GM19452 (cell line): ENCODE results near the gene PIGC.
A peak's percentile ranks its signal among the peaks of the same experiment; 100 is the strongest.
"Not testable (repeated sequence)": the region's sequence is repeated elsewhere in the genome, so short reads cannot be mapped to it uniquely, and the experiment has no call there.

Source experiments
- ATAC-seq: cut with Tn5 transposase; IDR thresholded peaks from one replicate; pipeline ENCODE4 v1.9.1; 2021; ENCODE audit not compliant: unreplicated experiment

The PIGC gene

DNA sequence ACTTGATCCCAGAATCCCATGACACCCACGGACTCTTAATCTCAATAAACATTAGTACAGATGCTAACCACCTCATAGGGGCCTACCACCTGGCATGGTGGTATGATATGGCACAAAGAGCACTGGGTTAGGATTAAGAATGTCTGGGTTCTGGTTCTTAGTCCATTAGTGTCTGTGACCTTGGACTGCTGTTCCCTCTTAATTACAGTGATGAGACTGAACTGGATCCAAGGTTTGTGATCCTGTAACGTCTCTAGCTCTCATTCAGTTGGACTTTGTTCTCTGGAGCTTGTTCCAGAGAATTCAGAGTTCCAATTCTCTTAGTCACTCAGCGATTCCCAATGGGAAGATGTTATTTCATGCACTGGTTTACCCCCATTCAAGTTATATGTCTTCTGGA lies 23.6 kb upstream of the PIGC start:
- no peak for ATAC-seq

DNA sequence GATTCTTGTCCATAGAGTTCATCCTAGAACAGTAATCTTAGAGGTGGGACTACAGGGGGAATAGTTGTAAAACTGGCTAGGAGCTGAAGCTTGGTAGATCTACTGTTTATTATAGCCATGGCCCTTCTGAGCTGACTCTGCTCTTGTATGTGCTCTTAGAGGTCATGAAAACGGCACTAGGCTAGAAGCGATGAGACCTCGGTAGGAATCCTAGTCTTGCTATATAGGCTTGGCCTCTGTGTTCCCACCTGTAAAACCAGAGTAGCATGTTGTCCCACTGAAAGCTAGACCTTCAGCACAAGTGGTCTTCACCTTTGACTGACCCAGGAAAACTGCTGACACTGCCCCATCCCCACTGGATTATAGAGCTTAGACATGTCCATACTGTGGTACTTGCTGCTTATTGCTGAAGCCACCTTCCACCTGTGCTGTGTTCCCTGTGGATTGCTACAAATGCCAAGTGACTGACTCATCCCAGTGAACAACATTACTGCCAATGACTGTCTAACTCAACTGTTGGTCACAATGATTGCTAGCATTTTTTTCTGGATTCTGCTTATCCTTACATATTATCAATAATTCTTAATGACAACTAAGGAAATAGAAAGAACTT lies 23.0 kb upstream of the PIGC start:
- ATAC-seq: no peak

DNA sequence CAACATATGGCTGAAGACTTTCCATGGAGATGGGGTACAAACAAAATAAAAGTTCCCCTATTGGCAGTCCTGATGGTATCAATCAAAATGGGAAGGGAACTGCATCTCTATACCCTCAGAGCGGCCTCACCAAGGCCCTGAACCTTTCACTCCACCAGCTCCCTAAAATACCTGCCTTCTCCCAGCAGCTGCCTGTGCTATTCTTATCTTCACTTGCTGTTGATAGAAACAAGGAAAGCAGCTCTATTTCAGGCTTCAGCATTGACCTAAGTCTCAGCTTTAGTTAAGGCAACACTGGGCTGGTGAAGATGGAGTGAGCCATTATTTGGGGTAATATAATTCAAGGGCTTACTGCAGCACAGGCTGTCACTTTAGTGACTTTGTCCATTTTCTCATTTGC lies 21.7 kb upstream of the PIGC start:
- ATAC-seq: no peak

DNA sequence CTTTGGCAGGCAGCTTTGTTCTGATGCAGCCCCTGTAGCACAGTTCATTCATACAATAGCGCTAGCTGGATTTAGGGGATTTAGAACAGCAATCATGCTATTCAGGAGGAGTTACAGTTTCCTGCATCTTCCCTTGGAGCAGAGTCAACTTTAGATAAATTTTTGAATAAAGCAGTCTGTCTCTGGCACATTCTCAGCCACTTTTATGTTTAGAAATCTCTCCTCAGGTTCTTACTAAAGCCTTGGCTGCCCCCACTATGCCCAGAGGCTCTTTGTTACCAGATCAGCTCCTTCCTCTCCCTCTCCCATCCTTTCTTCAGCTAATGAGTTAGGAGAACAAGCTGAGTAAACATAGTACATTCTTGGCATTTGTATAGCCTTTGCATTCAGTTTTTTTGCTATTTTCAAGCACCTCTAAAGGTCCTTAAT lies 17.0 kb upstream of the PIGC start:
- ATAC-seq: no peak

DNA sequence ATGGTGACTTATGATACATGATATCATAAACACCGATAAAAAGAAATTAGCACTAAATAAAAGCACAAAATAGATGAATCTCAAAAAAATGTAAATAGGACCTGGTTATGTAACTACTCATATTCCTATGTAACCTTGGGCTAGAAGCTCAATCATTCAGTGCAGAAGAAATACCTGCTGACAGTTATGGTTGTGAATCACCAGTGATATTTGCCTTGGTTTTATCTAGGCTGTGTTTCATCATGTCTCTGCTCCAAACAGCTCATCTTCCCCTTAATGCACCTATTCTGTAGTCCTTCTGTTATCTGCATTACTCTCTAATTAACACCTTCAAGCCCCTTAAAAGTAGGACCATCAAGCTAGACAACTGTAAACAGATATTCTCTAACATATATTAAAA lies 16.3 kb upstream of the PIGC start:
- no peak for ATAC-seq

DNA sequence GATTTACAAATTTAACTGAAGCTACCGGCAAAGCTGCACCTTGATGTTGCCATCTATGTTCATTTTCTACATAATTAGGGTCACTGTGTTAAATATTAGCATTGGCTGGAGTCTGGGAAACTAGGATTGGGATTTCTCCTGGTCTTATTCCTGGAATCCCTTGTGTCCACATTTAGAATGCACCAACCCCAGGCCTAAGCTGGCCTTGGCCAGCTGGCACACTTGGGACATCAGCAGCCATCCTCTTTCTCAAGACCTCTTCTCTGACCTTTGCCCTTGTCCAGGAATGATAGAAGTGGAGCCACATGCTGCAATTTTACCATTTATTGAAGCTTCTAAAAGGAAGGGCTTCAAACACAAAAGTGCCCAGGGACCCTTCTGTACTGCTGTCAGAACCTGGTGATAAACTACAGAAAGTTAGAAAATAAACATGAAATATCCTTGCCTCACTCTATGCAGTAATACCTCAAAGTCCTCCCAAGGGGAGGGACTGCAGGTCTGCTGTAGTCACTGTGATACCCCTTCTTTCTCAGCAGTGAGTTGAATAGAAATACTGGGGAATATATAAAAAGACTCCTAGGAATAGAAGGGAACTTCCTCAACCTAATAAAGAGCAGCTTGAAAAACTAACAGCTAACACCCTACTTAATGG lies 13.7 kb upstream of the PIGC start:
- ATAC-seq: no peak

DNA sequence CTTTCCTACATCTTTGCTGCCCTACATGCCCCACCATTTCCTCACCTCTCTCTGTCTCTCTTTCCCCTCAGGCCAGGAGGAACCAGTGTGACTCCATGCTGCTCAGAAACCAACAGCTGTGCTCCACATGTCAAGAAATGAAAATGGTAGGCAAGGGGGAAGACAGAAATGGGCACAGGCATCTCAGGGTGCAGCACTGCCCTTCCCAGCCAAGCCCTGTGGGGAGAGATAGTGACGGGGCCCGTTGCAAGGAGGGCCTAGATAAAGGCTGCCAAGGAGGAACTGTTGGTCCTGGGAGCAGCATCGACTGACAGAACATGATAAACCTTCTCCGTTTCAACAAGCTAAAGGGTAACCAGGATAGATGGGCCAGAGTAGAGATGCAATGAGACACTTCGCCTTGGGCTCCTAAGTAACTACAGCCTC lies 12.5 kb upstream of the PIGC start:
- no peak for ATAC-seq

DNA sequence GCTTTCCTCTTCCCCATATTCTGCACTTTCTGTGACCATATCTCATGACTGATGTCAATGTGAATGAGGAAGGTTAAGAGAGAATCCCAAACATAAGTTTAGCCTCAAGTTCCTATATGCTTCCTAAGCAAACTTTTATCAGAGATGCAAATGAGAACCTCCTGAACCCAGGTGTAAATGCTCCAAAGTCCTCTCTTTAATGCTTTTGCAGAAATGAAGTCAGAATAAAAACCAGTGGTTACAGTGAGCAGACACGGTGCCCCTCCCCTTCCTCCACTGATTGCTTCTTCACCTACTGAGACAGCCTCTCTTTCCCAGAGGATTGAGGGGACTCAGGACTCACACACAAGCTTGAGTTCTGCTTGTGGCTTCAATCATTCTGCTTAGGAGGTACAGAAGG lies 11.6 kb upstream of the PIGC start:
- no peak for ATAC-seq

DNA sequence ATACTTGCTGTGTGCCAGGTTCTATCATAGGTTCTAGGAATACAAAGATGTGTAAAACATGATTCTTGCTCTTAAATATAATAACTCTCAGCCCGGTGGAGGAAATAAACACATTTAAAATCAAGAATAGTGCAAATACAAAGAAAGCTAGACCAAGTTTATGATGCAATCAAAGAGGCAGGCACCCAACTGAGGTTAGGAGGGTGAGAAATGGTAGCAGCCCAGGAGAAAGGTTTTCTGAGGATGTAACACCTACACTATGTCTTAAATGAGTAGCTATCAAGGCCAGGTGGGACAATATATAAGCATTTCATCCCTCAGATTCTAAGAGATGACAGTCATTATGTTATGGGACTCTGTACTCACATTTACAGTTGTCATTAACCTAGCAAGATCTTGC lies 9.7 kb upstream of the PIGC start:
- no peak for ATAC-seq

DNA sequence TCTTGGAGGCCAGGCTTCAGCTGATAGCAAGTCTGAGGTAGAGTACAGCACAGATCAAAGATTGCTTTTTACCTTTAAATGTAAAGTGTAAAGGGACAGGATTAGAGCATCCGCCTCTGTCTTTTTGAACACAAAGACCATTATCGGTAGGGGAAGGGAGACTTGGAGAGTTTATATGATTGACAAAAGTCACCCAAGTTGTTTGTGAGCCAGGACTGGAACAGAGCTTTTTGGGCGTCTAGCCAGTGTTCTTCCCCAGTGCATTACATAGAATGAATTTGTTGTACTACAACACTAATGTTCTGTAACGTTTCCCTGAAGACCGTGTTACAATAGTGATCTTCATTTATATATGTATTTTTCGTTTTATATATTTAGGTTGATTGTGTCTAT lies 9.3 kb upstream of the PIGC start:
- no peak for ATAC-seq

DNA sequence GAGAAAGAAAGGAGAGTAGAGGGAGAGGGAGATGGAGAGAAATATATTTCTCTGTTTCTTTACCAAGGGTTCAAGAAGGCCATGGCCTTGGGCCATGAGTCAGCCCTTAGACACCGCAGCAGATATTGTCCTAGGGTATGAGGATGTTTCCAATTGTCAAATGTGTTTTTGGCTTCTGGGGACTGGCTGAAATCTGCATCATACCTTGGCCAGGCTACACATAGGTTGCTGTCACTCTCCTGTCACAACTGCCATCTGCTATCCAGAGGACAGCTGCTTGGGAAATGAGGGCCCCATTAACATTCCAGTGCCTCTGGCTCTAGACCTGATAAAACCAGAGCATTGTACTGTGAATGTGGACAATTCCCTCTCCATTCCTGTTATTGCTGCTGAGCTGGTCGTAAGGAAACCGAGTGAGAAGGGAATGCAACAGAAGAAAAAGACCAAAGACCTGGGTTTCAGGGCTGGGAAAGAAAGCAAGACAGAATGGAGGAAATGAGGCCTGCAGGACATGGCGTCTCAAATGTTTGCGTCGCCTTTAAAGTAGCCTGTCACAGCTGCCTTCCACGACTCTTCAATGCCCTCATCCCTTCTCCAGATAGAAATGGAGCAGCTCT lies 8.8 kb upstream of the PIGC start:
- no peak for ATAC-seq

DNA sequence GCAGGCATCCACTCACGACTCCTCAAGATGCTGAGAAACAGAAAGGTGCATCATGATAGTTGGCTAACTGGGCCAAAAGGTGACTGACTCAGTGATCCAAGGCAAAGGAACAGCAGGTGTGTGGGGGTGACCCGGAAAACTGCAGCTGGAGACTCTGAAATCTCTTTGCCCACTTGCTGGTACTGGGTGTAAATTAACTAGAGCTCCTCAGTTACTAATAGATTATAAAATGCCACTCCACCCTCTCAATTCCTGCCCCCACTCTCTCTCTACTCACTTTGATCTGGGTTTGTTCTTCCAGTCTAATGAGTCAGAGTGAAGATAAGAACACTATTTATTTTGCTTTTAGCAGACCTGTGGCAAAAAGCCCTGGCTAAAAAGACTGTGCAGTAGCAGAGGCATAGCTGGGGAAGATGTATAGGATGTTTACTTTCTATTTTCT lies 7.2 kb upstream of the PIGC start:
- no peak for ATAC-seq

DNA sequence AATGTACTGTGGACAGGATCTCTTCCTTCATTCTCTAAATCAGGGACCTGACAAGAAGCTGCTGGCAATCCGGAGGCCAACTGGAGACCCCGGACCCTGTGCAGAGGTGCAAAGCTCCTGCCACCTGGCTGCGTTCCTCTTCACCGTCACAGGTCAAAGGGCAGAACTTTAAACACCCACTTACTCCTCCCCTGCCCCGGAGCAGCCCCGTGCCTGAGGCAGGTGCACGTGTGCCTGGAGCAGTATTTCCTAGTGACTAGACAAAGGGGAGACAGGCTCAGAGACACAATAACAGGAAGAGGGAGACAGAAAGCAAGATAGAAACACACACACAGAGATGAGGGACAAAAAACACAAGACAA lies 6.6 kb upstream of the PIGC start:
- ATAC-seq: no peak

DNA sequence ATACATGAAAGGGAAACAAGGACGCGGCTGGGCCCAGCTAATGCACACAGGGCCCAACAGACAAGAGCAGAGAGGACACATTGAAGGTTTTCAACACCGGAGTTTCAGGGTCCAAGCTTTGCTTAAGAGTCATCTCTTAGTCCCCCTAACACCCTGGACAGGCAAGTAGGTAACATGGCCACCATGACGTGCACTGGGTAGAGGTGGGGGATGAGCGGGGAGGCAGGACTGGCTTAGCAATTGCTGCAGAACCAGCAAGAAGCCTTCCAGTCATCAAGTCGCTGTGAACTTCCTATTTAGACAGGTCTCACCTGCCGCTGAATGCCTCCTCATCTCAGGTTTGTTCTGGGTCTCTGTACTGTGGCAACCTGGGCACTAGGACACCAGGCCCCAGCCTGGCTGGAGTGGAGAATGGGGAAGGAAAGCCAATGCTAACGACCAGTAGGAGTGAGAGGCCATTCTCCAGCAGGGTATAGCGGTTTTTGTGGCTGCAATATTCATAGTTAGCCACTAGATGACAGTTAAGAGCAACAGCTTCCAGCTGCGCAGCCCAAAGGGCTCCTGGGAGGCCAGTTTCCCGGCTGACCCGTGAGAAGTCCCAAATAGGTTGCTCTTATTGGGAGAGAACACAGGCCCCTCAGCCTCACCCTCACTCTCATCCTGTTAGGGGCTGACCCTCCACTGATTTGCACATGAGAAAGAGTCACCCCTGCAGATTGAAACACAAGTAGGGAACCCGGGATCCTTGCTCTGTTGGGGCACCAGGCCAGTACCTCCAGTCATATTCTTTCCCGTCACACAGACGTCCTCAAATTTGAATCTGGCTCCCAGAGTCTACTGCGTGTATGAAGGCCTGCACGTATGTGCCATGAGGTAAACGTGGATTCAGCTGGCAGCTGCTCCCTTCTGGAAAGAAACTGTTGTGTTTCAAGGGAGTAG lies 6.0 kb upstream of the PIGC start:
- peak; percentile 95 for ATAC-seq

DNA sequence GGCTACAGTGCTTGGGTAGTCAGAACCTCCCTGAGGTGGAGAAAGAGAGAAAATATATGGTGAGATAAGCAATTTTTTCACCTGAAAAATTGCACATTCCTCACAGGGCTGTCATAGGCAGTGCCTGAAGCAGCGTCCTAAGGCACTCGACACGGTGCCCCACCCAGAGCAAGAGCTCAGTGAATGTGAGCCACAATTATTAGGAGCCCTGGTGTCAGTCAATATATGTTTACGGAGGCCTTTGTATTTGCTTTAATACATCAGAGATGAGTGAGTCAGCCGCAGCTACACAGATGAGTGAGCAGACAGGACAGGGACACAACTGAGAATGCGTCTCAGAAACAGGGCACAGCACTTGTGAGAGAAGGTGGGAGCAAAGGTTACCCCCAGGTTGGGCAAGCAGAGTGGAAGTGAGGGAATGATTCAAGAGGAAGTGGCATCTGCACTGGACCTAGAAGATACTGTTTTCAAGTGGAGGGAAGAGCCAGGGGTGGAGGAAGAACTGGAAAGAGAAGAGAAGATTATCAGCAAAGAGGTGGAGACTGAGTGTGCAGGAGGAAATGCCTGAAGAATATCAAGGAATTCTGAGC lies 5.2 kb upstream of the PIGC start:
- ATAC-seq: no peak

DNA sequence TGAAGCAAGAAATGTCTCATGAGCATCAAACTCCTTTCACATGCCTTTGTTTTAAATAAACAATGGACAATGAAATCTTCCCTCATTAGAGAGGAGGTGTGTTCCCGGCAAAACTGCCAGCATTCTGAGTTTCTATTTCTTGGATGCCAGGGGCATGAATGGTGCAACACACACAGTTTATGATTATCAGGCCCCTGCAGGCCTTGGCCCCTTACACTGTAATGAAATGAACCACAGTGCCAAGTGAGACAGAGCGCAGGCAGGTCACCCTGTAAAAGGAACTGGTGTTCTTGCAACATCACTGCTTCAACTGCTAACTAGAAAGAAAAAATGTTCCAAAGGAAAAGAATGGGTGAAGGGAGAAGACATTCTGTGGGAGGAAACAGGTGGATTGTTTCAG lies 3.8 kb upstream of the PIGC start:
- ATAC-seq: no peak

DNA sequence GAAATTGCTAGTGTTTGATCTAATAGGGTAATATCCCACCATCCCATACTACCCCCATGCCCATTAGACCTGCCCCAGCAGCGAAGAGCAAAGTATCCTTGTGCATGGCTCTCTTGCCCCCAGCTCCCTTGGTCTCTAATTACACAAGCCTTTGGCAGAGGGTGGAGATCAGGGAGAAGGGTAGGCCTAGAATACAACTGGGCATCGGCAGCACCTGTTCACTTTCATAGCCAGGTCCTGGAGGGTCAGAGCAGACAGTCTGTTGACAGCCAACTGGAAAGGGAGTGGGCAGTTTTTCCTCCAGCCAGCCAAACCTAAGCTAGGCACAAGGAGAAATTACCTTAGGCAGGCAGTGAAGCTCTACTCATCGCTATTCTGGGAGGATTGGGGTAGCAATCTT lies 2.7 kb upstream of the PIGC start:
- no peak for ATAC-seq

DNA sequence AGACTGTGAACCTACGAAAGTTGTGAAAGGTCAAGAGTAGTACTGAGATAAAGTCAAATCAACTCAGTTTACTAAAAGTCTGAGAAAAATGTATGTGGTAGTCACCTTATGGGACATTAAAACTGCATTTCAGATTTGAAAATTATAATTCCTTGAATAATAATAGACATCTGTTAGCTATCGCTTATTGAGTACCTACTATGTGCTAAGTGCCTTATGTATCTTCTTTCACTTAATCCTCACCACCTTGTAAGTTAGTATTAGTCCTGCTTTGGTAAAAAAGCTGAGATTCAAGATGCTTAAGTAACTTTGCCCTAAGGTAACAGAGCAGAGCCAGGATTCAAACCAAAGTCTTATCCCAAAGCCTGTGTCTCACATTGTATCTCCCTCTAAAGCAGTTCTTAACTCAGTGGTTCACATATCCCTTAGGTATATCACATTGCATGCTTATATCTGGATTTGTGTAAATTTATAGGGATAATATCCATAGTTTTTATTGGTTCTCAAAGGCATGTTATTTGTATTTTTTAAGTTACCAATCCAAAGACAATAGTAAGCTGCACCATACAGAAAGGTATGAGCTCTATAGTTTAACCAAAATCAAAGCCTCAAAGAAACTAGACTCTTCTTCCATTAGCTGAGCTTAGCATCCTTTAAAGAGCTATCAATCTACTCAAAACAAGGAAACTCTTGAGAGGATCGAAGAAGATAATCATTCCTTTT lies 865 bp downstream of the PIGC start:
- no peak for ATAC-seq

DNA sequence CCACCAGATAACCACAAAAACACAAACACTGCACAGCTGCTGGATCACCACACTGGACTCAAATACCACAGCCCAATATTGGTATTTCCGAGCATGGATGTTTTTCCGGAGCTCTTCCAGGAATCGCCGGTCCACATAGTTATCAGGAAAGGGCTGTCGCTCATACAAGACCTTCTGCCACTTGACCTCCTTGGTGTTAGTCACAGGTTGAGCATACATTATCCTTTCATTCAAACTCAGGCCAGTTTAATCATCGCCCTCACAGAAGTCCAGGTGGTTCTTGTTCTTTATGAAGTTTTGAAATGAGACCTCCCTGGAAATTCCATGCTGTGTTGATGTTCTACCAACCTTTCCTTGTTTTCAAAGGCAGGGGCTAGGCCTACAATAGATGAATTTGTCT lies 1.5 kb downstream of the PIGC start:
- no peak for ATAC-seq

DNA sequence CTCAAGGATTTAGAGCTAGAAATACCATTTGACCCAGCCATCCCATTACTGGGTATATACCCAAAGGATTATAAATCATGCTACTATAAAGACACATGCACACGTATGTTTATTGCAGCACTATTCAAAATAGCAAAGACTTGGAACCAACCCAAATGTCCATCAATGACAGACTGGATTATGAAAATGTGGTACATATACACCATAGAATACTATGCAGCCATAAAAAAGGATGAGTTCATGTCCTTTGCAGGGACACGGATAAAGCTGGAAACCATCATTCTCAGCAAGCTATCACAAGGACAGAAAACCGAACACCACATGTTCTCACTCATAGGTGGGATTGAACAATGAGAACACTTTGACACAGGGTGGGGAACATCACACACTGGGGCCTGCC lies 6.7 kb downstream of the PIGC start:
- ATAC-seq: not testable (repeated sequence)
